Occipital lobe (tissue), 2 donors: ENCODE results near the gene DROSHA. TPM values are rescaled to one million over a fixed set of nuclear protein-coding genes. Genes with fewer than 3 reads are reported as not detected.

Experiments
- DNase-seq: peaks from one replicate; lab custom pipeline; 2025; lab: John Stamatoyannopoulos, UW
- total RNA-seq: library from RNA; depleted of rRNA; stranded (reverse); fragments of >200 nt; gene quantifications from one replicate; pipeline ENCODE4 v1.2.3, GENCODE V29; 2014

The DROSHA gene
- total RNA-seq, 1 donor from 2014 or later: 62.5 TPM

- DNase-seq: no peak
These were observed 378 bp downstream of the DROSHA start for GRCh38 chr5:31531543-31531887.

DNA sequence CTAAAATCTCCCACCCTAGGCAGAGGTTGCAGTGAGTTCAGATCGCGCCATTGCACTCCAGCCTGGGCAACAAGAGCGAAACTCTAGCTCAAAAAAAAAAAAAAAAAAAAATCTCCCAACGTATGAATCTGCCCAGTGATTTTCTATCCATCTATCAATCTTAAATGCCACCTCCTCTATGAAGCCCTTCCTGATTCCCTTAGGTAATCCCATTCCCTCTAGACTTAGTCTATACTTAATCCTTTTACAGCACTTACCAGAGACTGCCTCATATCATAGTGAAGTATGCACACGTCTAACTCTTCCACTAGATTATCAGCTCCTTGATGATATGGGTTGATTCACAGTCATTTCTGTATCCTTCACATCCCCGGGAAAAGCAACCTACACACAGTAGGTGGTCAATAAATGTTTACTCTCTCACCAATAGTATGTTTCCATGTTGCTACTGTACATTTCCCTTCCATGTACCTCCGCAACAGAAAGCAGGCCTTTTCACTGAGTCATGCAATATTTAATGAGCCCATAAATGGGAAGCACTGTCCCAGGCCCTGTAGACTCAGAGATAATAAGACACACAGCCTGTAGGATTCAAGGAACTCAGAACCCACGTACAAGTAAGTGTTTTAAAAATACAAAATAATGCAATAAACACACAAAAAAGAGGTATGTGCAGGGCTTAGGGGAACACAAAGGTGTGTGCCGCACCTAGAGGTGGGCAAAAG, 1.2 kb downstream of the DROSHA start:
- DNase-seq: no peak

DNA sequence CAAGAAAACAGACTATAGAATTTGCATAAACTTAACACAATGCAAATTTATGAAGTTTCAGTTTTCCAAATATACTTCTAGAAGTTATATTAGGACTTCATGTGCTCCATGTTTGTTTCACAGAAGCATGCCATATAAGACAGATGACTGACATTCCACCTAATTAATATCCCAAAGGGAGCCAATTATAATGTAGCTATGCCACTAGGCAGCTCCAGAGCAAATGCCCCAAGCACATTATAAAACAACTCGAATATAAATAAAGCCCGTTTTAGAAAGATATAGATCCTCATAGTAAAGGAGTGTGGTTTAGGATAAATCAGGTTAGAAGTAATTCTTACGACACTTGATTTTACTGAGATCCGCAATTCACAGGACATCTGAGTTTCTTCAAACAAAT, 8.9 kb downstream of the DROSHA start:
- DNase-seq: no peak

DNA sequence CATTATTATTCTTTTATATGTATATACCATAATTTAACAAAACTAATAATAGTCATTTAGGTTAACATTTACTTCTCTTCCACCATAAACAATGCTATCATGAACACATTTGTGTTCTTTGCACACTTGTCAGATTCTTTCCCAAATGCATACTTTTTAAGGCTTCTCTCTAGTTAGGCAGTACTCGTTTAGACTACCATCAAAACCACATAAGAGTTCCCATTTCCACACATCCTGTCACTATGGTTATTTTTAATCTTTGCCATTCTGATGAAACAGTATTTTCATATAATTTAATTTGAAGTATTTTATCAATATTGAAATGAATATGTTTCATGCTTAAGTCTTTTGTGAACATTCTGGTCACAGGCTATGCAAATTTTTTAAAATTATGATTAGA, 15.1 kb downstream of the DROSHA start:
- no peak for DNase-seq

DNA sequence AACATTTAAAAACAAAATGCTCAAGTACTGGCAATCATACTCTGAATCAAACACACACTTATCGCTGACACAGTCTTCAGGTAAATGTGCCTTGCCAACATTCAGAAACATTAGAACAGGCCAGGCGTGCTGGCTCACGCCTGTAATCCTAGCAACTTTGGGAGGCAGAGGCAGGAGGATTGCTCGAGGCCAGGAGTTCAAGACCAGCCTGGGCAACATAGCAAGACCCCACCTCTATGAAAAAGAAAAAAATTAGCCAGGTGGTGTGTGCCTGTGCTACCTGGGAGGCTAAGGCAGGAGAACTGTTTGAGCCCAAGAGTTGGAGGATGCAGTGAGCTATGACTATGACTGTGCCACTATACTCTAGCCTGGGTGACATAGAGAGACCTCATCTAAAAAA, 20.6 kb downstream of the DROSHA start:
- DNase-seq: no peak

GRCh38 chr5:31504529-31504928, 27.4 kb downstream of the DROSHA start:
- DNase-seq: no peak

- DNase-seq: peak; percentile 77
These were observed 29.4 kb downstream of the DROSHA start for GRCh38 chr5:31502506-31502905.

- no peak for DNase-seq
These were observed 31.6 kb downstream of the DROSHA start for GRCh38 chr5:31500256-31500655.

- no peak for DNase-seq
These were observed 35.0 kb downstream of the DROSHA start for GRCh38 chr5:31496891-31497290.

DNA sequence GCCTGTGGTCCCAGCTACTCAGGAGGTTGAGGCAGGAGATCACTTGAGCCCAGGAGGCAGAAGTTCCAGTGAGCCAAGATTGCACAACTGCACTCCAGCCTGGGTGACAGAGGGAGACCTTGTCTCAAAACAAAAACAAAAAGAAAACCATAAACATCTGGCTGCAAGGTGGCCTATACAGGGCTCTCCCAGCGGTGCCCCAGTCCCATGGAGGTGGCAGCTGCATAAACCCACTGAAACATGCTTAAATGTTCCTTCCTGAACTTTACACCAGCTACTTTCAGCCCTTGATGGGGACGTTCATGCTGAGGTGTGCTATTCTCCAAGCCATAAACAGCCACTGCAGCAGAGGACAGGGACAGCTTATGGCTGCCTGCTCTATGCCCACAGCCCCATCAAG, 35.6 kb downstream of the DROSHA start:
- no peak for DNase-seq

DNA sequence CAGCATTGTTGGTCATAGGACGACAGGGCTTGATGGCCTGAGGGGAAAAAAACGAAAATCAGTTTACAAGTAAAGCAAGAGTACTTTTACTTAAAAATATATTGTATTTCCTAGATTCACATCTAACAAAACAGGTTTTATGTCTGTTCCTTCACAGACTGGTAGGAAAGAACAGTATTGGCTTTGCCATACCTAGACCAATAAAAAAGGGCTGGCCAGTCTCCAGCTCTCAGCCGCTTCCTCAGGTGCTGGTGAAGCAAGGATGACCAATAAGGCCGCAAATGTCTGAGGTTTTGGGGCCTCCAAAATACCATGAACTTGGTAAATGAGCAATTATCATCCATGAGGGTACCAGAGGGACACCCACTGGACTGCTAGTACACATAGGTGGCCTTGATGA, 36.6 kb downstream of the DROSHA start:
- DNase-seq: no peak

GRCh38 chr5:31492869-31493268, 39.0 kb downstream of the DROSHA start:
- DNase-seq: no peak

DNA sequence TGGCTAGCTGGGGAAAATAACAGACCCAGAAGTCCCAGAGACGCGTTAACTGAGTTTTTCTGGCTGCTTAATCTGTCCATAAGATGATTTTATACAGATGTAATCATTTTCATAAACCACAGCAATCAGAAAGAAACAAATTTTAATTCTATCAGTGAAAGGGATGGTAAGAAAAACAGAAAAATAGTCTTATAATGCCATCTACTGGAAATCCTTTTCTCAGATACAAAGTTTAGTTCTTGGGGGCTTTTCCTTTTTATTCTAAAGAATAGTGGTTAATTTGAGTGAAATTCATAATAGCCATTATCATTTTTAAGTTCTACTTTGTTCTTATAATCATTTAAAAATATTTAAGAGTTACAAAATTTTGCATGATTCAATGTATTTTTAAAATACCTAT, 44.4 kb downstream of the DROSHA start:
- DNase-seq: no peak

- no peak for DNase-seq
These were observed 45.5 kb downstream of the DROSHA start for GRCh38 chr5:31486441-31486840.

DNA sequence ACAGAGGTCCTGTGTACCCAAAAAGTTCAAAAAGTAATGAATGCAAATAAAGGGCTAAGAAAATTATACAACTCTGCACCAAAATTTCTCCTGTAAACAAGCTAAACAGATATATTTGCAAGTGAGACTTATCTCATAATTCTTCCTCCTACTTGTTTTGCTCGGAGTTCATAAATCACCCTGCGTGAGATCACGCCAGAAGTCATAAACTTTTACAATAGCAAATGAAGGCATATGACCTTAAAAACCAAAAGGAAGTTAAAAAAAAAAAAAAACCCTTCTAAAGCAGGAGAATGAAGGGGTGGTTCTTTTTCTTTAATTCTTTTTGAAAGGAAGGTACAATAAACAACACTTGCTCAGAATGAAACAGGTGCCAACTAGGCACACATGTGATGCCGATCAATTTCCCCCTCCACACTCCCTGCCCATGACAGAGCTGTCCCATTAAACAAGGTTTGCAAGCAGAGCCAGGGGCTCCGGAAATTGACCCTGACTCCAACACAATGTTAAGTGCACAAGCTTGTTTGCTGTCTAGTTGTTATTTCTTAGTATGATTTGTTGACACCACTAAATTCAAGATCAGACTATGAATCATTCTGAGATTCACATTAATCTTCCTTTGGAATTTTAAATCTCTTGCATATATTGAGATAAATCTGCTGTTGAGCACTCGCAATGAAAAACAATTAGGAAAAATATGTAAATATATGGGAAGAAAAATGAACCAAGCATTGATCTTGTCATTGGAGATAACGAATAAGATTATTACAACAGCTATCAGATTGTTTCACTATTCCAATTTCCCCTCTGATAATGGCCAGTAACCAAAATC, 46.3 kb downstream of the DROSHA start:
- no peak for DNase-seq

DNA sequence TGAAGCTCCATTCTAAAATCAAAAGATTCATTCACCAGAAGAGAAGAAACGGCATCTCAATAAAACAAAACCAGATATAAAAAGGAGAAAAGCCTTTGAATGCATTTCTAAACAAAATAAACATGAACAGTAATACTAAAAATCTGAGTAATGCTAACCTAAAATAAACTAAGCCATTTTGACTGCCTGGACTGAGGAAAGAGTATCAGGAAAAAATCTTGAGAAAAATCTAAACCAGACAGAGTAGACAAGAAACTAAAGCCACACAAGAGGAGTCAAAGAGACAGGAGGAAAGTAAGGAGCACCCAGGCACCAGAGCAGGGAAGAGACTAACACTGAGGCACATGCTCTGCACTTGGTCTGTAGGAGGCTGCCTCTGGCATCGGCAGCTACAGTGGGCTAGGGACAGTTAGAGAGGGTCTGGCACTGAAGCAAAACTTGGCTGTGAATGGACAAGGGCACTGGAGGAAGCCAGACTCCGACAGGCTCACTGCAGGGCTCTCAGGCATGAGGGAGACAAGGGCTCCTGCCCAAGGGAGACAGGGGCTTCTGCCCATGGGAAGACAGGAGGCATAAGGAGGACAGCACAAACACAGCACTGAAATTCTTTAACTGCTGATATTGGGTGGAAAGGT, 50.2 kb downstream of the DROSHA start:
- no peak for DNase-seq

DNA sequence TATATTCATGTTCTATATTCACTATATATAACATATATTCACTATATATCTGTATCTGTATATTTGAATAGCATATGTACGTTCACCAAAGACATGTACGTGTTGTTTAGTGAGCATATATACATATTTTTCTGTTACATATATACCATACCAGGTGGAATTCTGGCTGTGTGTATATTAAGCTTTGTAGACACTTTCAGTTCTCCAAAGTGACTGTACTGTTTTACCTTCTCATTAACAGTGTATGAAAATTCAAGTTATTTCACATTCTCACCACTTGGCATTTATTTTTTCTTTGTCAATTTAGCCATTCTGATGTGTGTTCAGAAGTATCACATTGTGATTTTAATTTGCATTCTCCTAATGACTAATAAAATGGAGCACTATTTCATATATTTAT, 52.2 kb downstream of the DROSHA start:
- DNase-seq: no peak

DNA sequence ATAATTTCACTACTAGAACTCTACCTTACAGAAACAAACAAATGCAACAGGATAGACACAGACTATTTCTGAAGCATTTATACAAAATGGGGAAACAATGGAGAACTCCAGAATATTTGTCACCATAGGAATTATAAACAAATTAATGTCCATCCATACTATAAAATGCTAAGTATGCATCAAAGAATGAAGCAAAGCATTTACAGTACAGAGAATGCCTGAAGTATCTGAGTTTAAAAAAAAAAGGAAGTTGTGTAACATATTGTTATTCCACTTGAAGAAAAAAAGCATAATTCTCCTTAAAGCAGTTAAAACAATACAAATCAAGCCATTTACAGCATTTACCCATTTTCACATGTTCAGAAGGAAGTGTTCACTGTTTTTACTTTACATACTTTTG, 53.0 kb downstream of the DROSHA start:
- no peak for DNase-seq

DNA sequence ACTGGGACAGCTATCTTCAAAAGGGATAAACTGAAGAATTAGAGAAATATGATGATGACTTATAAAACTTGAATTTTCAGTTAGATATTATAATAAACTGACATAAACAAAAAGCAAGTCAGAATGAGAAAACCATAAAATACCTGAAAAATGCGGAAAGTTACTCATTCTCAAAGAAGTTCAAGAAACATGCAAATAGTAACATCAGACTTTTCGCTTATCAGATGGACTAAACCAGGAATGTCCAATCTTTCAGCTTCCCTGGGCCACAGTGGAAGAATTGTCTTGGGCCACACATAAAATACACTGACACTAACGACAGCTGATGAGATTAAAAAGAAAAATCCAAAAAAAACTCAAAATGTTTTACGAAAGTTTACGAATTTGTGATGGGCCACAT, 53.9 kb downstream of the DROSHA start:
- DNase-seq: no peak

GRCh38 chr5:31477516-31477915, 54.4 kb downstream of the DROSHA start:
- DNase-seq: no peak

DNA sequence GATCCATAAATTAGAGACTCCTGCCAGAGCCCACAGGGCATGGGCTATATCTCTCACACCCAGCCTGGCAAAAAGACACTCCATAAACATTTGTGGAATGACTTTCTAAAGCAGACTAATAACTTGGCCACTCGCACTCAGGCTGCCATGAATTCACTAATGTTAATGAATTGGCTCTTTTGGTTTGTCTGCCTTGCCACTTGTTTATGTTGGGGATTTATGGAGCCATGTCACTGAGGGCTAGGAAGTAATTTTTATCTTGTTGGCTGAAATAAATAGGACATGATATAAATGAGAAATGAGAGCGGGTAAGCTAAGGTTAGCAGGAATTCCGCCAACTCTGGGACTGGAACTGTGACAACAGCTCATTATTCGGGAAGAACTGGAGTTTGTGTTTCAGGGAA, 55.2 kb downstream of the DROSHA start:
- no peak for DNase-seq

- DNase-seq: no peak
These were observed 60.0 kb downstream of the DROSHA start for GRCh38 chr5:31471916-31472315.

- DNase-seq: no peak
These were observed 60.9 kb downstream of the DROSHA start for GRCh38 chr5:31471040-31471439.
